GM12874 (cell line): ENCODE measurements around the gene ITPRIPL1.

ENCODE experiments used
- CTCF ChIP-seq: IDR thresholded peaks from 2 replicates; pipeline ENCODE4 v1.5.1; 2011; ENCODE audit warnings: low read depth, mild to moderate bottlenecking, control low read depth, low read length, moderate library complexity; ENCODE audit not compliant: insufficient read depth

Gene ITPRIPL1

GRCh38 chr2:96345868-96346462 is 20.8 kb downstream of the ITPRIPL1 start:
- TF ChIP-seq CTCF = no peak

- no peak for TF ChIP-seq CTCF
Observed at GRCh38 chr2:96347395-96347794, 22.3 kb downstream of the ITPRIPL1 start.

GRCh38 chr2:96353032-96353561 is 28.0 kb downstream of the ITPRIPL1 start:
- TF ChIP-seq CTCF = no peak

GRCh38 chr2:96353606-96354101 is 28.5 kb downstream of the ITPRIPL1 start:
- no peak for TF ChIP-seq CTCF

- TF ChIP-seq CTCF = no peak
Observed at GRCh38 chr2:96354492-96354891, 29.4 kb downstream of the ITPRIPL1 start.

- no peak for TF ChIP-seq CTCF
Observed at GRCh38 chr2:96356889-96357288, 31.8 kb downstream of the ITPRIPL1 start.

GRCh38 chr2:96359310-96359709 is 34.2 kb downstream of the ITPRIPL1 start:
- TF ChIP-seq CTCF = peak; percentile 11; the same call in 1 of the 2 replicates

- TF ChIP-seq CTCF = no peak
Observed at GRCh38 chr2:96359866-96360265, 34.7 kb downstream of the ITPRIPL1 start.
